Muscle layer of colon (tissue), 2 donors: ENCODE results near the gene CYTIP.

Source experiments
- H3K27ac ChIP-seq: one replicate; pipeline ENCODE4 v1.7.0; 2013; ENCODE audit warnings: low read depth, mild to moderate bottlenecking, low read length, moderate library complexity
- H3K27me3 ChIP-seq, 2 donors: one replicate each; pipeline ENCODE4 v1.7.0; 2013; ENCODE audit warnings: low read length in 2 of 2, mild to moderate bottlenecking in 2 of 2; ENCODE audit not compliant: insufficient read depth in 2 of 2, control insufficient read depth in 1 of 2
- H3K36me3 ChIP-seq: one replicate; pipeline ENCODE4 v1.7.0; 2013; ENCODE audit warnings: mild to moderate bottlenecking, low read length; ENCODE audit not compliant: insufficient read depth
- H3K4me1 ChIP-seq: one replicate; pipeline ENCODE4 v1.7.0; 2013; ENCODE audit warnings: mild to moderate bottlenecking, low read length; ENCODE audit not compliant: insufficient read depth
- H3K4me3 ChIP-seq, 2 donors: one replicate each; pipeline ENCODE4 v1.7.0; 2013; ENCODE audit warnings: low read length in 2 of 2, low read depth in 1 of 2, mild to moderate bottlenecking in 1 of 2, moderate library complexity in 1 of 2
- H3K9ac ChIP-seq: one replicate; pipeline ENCODE4 v1.7.0; 2013; ENCODE audit warnings: low read length
- H3K9me3 ChIP-seq: one replicate; pipeline ENCODE4 v1.7.0; 2013; ENCODE audit warnings: mild to moderate bottlenecking, low read length
- donor health status: abdominal sarcoma.
- donor health status: Adenocarcinoma of cecum.

The CYTIP gene

GRCh38 chr2:157476953-157477709 lies 33.2 kb upstream of the CYTIP start:
- H3K4me3 ChIP-seq, result no peak overlapping the region
- no peaks in the 10 kb centered on the region for H3K27me3 ChIP-seq
- no peak overlapping the region for H3K27ac ChIP-seq
- H3K4me1 ChIP-seq, result no peaks in the 10 kb centered on the region
- H3K9me3 ChIP-seq, result no peaks in the 10 kb centered on the region
- no peaks in the 10 kb centered on the region for H3K36me3 ChIP-seq
- no peak overlapping the region for H3K9ac ChIP-seq

- Histone ChIP-seq H3K27ac (no peak overlapping the region), H3K27me3 (no peaks in the 10 kb centered on the region), H3K4me1 (no peaks in the 10 kb centered on the region), H3K36me3 (no peaks in the 10 kb centered on the region), H3K9ac (no peak overlapping the region), H3K9me3 (no peaks in the 10 kb centered on the region), H3K4me3 (no peak overlapping the region)
These were observed 32.0 kb upstream of the CYTIP start for GRCh38 chr2:157475722-157476390.

- H3K27me3 ChIP-seq, result no peaks in the 10 kb centered on the region
- H3K4me3 ChIP-seq, result no peak overlapping the region
- H3K9ac ChIP-seq, result no peak overlapping the region
- H3K27ac ChIP-seq, result no peak overlapping the region
- H3K9me3 ChIP-seq, result no peaks in the 10 kb centered on the region
- no peaks in the 10 kb centered on the region for H3K4me1 ChIP-seq
- H3K36me3 ChIP-seq, result no peaks in the 10 kb centered on the region
These were observed 29.7 kb upstream of the CYTIP start for GRCh38 chr2:157473581-157473980.

DNA sequence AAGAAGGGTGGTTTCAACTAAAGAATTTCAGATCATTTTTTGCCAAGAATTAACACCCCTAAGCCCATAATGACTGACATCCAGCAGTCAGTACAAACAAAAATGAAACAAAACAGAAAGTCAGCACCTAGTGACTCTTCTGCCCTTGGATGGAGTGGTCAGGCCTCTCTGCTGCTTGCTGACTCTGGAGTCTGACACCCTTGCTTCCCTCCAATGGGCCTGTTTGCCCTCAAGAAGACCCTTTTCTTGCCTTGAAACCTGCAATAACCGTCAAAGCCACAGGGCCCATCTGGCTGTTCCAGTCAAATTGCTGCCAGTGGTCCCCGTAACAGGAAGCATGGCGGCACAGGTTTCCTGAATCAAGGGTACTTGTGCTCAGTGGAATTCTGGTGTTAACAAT lies 27.2 kb upstream of the CYTIP start:
- no peaks in the 10 kb centered on the region for H3K27me3 ChIP-seq
- no peaks in the 10 kb centered on the region for H3K36me3 ChIP-seq
- no peak overlapping the region for H3K27ac ChIP-seq
- H3K4me1 ChIP-seq, result no peaks in the 10 kb centered on the region
- no peaks in the 10 kb centered on the region for H3K9me3 ChIP-seq
- H3K4me3 ChIP-seq, result no peak overlapping the region
- H3K9ac ChIP-seq, result no peak overlapping the region

DNA sequence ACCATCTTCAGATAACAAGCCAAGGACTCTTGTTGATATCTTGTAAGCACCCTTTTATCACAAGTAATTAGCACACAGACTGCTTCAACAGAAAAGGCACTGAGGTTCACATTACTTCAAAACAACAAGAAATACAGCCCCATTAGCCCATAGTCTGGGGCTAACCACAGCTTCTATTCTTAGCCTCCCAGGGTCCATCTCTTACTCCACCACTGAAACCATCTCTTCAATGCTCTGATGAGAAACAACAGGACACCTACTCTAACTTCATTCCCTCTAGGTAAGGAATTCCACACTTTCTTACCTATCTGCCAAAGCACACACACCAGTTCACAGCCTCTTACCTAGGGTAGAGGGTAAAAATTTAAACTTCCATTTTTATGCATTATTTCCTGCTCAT lies 26.4 kb upstream of the CYTIP start:
- Histone ChIP-seq H3K9ac (no peak overlapping the region), H3K9me3 (no peaks in the 10 kb centered on the region), H3K27ac (no peak overlapping the region), H3K27me3 (no peaks in the 10 kb centered on the region), H3K4me1 (no peaks in the 10 kb centered on the region), H3K36me3 (no peaks in the 10 kb centered on the region), H3K4me3 (no peak overlapping the region)

GRCh38 chr2:157469726-157470125 lies 25.8 kb upstream of the CYTIP start:
- Histone ChIP-seq H3K4me1 (no peaks in the 10 kb centered on the region), H3K9me3 (no peaks in the 10 kb centered on the region), H3K9ac (no peak overlapping the region), H3K4me3 (no peak overlapping the region), H3K36me3 (no peaks in the 10 kb centered on the region), H3K27me3 (no peaks in the 10 kb centered on the region), H3K27ac (no peak overlapping the region)

DNA sequence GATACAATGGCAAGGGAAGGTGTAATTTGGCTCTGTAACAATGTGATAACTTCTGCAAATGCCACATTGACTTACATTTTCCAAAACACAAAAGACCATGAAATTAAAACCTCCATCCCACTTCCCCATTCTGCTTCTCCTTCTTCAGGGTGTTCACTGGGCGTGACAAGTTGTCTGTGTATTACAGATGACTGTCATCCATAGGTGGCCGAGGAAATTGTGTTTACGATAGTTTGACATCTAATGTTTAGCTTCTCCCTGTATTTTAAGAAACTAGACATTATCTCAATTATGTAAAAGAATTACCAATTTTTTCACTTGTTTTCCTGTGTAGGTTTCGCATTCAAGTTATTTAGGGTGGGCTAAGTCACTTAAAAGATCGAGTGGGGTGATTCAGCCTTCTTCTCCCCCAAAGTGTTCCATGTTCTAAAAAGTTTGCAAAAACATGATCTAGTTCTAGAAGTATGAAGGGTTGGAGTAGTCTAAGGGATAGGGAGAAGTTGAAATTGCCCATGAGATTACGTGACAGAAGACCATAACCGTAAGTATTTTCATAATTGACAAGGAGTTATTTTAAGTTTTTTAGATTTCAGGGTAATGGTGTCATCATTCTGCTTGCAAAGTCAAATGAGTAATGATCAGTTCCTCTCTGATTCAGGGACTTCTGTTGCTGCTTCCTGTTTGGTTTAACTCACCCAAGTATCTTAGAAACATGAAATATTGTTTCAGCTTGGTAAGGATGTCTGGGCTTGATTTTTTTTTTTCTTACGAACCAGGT lies 25.2 kb upstream of the CYTIP start:
- Histone ChIP-seq H3K27ac (no peak overlapping the region), H3K9me3 (no peaks in the 10 kb centered on the region), H3K27me3 (no peaks in the 10 kb centered on the region), H3K4me3 (no peak overlapping the region), H3K9ac (no peak overlapping the region), H3K36me3 (no peaks in the 10 kb centered on the region), H3K4me1 (no peaks in the 10 kb centered on the region)

GRCh38 chr2:157466764-157467163 lies 22.9 kb upstream of the CYTIP start:
- Histone ChIP-seq H3K4me1 (no peaks in the 10 kb centered on the region), H3K36me3 (no peaks in the 10 kb centered on the region), H3K27ac (no peak overlapping the region), H3K9me3 (no peaks in the 10 kb centered on the region), H3K9ac (no peak overlapping the region), H3K27me3 (no peaks in the 10 kb centered on the region), H3K4me3 (no peak overlapping the region)

DNA sequence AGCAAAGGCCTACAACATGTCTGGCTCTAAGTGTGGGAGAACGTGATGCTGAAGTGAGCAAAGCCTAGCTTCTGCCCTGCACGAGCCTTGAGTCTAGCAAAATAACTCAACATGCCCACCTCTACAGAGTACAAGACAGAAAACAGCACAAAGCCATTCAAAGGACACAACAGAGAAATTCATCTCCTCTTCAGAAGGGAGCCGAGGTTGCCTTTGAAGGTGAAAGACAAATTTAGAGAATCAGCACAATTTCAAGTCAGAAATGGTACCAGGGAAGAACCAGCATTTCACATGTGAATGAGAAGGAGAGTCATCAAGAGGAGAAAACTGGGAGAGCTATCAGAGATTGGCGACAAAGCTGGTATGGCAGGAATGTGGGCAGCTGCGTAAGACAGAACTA lies 21.7 kb upstream of the CYTIP start:
- H3K27me3 ChIP-seq, result no peaks in the 10 kb centered on the region
- no peaks in the 10 kb centered on the region for H3K9me3 ChIP-seq
- no peak overlapping the region for H3K4me3 ChIP-seq
- no peak overlapping the region for H3K27ac ChIP-seq
- H3K9ac ChIP-seq, result no peak overlapping the region
- no peaks in the 10 kb centered on the region for H3K36me3 ChIP-seq
- no peaks in the 10 kb centered on the region for H3K4me1 ChIP-seq

GRCh38 chr2:157463002-157463401 lies 19.1 kb upstream of the CYTIP start:
- Histone ChIP-seq H3K9ac (no peak overlapping the region), H3K4me1 (no peaks in the 10 kb centered on the region), H3K4me3 (no peak overlapping the region), H3K9me3 (no peaks in the 10 kb centered on the region), H3K36me3 (no peaks in the 10 kb centered on the region), H3K27me3 (no peaks in the 10 kb centered on the region), H3K27ac (no peak overlapping the region)

DNA sequence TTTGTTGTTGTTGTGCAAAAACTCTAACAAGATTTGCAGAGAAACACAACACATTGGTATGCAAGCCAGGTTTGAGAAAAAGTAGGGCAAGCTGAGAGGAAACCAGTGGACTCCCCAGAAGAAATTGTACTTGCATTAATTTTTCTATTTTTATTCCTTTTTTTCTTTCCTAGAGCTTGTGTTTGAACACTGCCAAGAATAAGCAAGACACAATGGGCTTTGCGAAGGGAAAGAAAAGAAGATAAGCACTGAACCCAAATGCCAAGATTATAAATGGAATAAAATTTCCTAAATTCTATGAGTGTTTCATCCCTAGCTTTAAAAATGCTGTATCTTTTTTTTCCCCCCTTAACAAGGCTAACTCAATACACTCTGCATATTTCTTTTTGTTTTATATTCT lies 17.0 kb upstream of the CYTIP start:
- H3K27me3 ChIP-seq, result no peaks in the 10 kb centered on the region
- H3K36me3 ChIP-seq, result no peaks in the 10 kb centered on the region
- H3K27ac ChIP-seq, result no peak overlapping the region
- no peak overlapping the region for H3K9ac ChIP-seq
- no peaks in the 10 kb centered on the region for H3K9me3 ChIP-seq
- no peaks in the 10 kb centered on the region for H3K4me1 ChIP-seq
- H3K4me3 ChIP-seq, result no peak overlapping the region
